ENCODE measurements around the gene CEND1.

Gene CEND1

DNA sequence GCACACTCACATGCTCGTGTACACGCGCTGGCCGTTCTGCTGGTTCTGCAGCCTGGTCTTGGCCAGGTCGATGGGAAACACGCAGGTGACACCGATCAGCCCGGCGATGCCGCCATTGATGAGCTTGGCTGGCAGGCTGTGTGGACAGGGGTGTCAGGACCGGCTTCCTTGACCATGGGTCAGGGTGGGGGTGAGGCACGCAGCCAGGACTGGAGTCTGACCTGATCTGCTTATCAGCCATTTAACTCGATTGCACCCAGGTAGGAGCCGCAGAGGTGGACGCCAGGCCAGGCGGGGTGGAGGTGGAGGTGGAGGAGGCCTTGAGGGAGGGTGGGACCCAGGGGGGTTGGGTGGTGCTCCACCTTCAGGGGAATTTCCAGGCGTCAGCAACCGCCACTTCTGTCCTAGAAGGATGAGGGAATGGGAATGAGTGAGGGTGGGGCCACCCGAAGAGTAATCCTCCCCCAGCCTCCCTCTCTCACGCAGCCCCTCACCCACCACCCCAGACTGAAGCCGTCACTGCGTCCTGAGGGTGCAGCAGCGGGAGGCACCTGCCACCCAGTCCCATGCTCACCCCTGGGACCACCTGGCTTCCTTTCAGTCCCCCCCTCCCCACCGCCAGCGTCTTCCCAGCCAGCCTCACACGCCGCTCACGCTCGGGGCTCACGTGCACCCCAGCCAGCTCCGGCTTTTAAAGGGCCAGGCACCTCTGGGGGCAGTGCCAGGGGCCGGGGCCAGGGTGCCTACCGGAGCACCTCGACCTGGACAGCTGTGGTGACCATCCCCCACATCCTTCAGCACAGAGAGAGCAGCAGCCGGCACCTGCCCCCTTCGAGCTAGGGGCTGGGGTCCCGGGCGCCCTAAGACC is 5.1 kb upstream of the CEND1 start:
- no peak for DNase-seq (ENCODE audit: low spot score)

DNA sequence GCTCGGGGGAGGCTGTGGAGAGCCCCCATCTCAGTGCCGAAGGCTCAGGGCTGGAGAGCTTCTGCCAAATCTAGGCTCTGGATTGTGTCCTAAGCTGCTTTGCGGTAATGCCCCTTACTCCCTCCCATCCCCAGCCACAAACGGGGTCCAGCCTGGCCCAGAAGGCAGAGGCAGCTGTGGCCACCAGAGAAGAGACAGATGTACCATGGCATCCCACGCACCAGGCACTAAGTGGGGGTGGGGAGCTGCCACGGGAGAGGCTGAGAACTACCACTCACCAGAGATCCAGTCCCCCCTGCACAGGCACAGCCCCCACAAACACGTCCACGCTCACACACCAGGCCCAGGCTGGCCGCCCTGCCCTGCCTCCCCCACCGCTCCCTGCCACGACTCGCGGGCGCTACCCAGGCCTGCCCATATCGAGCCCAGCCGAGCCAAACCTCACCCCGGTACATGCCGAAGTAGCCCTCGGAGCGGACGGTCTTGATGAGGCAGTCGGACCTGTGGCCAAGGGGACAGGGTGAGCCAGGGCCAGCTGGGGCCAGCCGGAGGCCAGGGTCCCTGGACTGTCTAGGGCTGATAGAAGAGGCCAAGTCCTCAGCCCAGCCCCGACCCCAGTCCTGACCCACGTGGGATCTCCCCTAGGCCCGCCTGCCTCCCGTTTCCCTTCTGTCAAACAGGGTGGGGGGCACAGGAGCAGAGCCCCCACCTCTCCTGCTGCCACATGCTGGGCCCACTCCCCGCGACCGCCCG is 4.3 kb upstream of the CEND1 start:
- no peak for DNase-seq (ENCODE audit: low spot score)

DNA sequence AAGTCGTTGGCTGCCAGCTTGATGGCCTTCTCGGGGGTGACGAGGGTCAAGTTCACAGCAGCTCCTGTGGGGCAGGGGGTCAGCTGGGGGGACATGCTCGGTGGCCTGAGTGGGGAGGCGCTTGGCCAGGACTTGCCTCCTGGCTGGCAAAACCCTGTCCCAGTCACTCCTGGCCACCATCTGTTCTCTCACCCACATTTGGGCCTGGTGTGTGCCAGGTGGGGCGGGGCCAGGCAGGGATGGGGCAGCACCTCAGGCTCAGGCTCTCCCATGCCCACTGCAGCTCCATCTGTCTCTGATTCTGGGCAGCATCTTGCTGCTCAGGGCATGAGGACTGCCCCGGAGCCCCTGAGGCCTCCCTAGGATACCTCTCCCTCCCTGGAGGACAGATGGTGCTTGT is 3.7 kb upstream of the CEND1 start:
- DNase-seq (ENCODE audit: low spot score) = no peak

DNA sequence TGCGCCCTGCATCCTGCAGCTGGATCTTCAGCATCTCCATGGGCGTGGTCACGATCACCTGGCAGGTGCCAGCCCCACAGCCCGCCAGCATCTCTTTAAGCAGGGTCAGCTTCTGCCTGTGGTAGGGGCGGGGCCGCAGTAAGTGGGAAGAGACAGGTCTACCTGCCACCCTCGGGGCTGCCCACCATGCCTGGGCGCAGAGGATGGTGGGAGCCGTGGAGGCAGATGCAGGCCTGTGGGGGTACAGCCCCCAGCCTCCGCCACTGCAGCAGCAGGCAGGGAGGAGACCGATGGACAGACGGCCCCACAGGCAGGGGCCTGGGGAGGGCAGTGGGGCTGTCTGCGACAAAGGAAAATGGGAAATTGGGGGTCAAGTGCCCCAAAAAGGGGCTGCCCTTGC is 3.0 kb upstream of the CEND1 start:
- no peak for DNase-seq (ENCODE audit: low spot score)

DNA sequence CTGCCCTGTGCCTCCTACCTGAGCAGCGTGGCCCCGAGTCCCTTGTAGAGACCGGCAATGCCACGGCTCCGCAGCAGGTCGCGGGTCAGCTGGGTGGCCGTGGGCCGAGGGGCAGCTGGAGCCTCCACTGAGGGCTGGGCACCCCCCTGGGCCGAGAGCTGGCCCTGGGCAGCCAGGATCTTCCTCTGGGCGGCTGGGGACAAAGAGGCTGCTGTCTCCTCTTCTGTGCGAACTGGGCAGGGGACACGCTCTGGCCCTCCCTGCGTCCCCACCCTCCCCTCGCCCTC is 2.6 kb upstream of the CEND1 start:
- DNase-seq (ENCODE audit: low spot score) = no peak

DNA sequence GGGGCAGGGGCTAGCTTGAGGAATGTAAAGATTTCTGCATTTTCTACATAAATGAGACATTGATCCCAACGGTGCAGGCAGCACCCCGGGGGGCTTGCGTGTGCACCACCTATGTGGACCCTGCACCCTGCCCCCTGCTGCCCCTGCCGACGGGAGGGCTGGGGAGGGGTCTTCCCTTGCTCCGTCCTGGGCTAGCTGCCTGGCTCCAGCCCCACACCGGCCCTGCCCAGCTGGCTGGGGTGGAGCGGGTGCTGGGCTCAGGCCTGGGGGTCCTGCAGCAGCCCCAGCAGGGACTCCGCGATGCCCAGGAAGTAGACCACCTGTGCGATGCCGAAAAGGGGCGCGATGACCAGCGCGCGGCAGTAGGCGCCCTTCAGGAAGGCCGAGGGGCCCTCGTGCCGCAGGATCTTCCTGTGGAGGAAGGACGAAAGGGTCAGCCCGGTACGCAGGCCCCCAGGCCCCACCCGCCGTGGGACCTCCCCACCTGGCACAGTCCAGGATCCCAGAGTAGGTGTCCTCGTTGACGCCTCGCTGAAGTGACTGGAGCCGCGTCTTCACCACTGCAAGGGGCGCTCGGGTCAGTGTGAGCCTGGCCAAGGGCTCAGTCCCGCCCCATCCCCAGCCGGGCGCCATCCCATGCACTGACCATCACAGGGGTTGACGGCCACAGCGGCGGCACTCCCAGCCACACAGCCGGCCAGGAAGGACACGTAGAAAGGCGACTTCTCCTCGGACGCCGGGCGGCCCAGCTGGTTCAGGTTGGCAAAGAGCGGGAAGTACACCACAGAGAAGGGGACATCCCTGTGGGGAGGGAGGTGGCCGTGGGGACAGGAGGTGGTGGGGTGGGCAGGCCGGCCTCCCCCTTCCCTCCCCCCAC is 2.0 kb upstream of the CEND1 start:
- no peak for DNase-seq (ENCODE audit: low spot score)

DNA sequence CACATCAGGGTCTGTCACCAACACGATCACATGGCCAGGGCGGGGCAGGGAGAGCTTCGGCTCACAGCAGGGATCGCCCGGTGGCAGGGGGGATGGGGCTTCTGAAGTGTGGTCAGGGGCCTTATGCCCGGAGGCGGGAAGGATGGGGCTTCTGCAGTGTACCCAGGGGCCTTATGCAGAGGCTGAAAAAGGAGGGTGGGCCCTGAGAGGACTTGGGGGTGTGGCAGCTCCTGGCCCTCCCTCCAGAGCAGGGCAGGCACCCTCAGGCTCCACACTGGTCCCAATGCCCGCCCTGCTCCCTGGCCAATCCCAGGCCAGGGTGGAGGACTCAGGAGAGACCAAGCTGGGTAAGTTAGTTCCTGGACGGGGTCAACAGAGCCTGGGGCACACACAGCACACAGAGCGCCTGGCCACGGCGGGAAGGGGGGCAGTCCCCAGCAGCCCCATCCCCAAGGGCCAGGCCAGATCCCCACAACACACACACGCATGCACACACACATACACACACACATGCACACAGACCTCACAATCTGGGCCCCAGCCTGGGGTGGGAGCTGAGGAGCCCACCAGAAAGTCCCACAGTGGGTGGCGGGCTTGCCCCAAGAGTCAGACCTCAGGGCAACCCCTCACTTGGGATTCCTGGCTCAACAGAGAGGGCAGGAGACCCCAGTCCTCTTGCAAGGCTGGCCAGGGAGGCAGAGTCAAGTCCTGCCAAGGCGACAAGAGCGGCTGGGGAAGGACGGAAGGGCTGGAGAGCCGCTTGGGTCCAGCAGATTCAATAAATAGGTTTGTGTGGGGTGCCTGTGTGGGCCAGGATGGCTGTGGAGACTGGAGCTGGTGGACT is 1.1 kb upstream of the CEND1 start:
- no peak for DNase-seq (ENCODE audit: low spot score)

DNA sequence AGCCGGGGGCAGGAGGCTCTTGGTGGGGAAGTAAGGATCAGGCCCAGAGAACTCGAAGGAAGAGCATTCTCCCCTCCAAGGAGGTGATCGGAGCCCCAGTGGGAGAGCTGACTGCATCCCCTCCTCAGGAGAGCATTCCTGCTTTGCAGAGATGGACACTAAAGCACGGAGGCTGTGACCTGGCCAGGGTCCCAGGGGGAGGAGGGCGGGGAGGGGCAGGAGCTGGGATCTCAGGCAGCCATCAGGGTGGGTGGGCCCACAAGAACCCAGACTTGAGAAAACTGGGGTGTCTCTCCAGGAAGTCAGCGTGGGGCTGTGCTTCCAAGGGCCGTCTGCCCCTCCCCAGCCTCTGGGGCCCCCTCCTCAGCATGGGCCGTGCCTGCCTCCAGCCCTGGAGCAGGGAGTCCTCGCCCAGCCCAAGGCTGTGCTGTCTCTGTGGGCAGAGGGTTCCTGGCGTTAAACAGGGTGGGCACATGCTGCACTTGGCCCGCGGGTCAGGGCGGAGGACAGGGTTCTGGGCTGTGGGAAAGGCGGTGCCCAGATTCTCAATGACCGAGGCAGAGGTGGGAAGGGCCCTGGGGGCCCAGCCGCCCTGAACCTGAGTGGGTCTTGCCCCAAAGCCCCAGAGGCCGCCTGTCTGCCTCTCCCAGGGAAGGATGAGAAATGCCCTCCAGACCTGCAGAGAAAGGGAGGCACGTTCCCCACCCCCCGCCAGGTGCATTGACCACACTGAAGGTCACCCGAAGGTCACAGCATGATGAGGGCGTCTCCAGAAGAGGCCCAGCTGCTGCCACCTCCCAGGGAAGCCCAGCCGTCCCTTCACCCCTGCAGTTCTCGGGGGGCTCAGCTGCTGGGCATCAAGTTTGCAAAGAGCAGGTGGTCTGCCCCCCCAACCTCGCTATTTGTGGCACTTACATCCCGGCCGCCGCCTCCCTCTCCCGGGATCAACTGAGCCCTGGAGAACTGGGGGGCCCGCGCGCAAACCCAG is 643 bp downstream of the CEND1 start:
- no peak for DNase-seq (ENCODE audit: low spot score)

DNA sequence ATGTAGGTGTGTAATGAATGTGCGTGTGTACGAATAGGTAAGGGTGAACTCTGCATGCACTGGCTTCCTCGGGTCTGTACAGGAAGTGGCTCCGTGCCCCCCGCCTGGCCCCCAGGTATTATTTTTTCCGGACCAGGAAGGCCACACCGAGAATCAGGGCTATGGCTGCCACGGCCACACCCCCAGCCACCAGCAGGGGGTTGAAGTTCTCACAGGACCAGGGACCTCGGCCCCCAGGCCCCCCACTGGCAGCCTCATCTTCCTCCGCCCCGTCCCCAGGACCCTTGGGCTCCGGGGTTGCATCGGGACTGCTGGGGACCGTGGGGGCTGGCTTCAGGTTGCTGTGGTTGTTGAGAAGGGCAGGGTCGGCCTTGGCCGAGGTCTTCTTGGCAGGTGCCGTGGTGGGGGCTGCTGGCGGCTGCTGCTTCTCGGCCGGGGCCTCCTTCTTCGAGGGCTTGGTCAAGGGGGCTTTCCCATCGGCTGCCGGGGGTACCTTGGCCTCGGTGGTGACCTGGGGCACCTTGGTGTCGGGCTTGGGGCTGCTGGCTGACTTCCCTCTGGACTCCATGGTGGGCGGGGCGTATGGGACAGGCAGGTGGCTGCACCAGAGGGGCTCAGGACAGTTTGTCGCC is 1.8 kb downstream of the CEND1 start:
- no peak for DNase-seq (ENCODE audit: low spot score)

DNA sequence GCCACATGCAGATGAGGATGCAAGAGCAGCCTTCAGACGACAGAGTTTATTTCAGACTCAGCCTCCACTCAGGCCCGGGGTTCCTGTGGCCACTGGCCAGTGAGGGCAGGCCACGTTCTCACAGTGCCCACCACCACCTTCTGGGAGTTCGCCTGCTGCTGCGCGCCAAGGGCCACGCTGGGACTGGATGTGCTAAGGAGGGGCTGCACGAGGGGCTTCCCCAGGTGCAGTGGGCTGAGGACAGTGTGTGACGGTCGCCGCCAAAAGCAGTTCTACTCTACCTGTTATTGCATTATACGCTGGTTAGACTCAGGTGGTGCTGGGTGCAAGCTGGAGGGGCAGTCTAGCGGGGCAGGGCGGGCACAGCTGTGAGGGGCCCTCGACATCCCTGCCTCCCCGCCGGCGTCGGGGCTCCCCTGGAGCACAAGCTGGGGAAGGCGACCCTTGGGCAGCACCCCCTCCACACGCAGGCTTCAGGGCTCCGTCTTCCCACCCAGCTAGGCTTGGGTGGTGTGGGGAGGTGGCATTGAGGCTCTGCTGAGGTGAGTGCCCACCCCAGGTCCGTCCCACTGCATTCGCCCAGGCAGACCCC is 2.7 kb downstream of the CEND1 start:
- no peak for DNase-seq (ENCODE audit: low spot score)

DNA sequence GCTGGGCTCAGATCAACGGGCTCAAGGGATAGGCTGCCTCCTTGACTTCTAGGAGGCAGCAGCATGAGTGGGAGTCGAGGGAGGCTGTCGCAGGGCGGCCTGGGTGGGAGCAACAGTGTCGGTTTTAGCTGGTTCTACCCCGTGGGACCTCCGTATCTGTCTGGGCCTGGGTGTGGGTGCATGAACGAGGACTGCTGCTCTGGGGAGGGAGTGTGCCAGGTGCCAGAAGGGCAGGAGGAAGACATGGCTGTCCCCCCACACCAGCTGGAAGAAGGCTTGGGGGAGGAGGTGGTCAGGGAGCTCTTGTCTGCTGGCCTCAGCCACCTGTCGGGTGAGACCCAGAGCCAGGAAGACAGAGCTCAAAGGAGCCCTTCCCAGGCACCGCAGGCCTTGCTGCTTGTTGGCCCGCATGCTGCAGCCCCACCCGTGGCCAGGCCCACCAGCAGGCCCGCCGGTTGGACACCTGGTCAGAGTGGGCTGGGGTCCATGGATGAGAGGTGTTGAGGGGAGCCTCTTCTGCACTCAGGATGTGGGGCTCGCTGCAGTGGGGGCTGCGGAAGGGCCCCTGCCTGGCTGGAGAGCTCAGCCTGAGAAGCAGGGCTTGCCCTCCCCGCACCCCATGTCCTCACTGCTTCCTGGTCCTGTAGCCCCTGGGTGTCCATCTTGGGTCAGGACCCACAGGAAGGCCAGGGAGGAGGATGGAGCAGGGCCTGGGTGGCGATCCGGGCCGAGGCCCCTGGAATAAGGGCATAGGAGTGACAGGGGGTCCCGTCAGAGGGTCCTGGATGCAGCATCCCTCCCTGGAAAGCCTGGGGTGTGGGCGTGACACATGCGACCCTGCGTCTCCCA is 3.4 kb downstream of the CEND1 start:
- no peak for DNase-seq (ENCODE audit: low spot score)

DNA sequence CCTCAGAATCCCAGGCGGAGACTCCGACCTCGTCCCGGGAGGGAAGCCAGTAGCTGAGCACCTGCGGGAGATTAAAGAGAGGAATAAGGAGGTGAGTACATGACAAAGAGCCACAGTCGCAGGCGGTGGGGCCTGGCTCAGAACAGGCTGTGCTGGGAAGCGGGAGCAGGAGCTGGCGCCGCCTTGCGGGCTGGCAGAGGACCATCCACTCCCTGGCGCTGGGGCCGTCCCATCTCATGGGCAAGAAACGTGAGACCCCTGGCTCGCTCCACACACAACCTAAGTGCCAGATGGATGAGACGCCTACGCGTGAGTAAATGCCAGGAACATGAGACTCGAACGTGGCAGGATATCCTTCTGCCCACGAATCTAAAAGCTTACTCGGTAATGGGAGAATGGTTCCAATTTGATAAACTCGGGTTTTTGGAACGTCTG is 6.3 kb downstream of the CEND1 start:
- DNase-seq (ENCODE audit: low spot score) = peak; percentile 92

DNA sequence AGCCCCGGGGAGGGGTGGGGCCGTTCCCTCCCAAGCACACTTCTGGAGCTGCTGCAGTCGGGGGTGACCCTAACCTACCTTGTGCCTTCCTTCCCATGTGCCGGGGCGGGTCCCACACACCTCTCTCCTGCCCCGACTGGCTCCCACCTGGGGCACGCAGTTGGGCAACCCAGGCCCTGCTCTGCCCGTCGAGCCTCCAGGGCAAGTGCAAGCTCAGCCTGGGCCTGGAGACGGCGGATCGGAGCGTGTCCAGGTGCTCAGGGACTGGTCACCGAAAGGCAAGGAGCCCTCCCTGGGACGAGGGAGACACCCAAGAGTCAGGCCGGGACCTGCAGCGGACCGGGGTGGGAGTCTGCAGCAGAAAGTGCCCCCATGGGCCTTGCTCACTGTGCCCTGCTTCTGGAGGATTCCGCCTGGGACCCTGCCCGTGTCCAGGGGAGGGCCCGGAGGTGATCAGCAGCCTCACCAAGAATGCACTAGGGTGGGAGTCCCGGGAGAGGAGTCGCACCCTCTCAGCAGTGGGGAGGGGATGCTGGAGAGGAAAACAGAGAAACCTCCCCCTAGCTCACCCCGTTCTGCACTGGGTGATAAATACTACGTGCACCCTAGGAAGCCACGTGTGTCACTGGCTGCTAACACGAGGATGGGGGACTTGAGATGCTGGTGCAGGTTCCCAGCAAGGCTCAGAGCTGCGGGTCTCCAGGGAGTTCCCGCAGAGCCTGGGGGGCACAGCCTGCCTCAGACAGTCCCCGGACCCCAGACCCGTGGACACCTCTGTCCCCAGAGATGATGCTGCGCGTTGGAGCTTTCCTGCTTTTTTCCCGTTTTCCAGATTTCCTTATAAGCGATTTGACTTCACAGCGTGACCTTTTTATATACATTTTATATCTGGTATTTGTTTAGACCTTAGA is 7.4 kb downstream of the CEND1 start:
- no peak for DNase-seq (ENCODE audit: low spot score)

DNA sequence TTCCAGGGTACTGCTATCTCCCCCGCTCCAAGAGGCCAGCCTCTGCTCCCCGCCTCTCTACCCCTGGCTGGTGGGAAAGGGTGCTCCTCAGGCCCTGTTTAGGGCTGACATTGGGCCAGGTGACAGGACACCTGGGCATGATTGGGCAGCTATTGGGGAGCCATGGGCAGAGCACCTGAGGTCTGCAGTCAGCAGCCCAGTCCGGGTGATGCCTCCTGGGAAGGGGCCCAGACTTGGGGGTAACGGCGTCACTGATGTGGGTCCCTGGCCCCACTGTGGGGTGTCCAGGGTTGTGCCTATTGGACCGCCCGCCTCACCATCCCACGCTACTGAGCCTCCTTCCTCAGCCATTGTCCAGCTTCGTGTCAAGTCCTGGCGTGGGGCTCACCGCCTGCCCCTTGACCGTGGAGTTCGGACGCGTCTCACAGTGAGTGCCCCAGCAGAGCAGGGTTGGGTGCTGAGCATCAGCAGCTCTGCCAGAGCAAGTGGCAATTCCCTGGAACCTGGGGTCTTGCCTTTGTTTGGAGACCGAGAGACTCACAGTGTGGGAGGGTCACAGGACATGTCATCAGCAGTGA is 9.8 kb downstream of the CEND1 start:
- no peak for DNase-seq (ENCODE audit: low spot score)

DNA sequence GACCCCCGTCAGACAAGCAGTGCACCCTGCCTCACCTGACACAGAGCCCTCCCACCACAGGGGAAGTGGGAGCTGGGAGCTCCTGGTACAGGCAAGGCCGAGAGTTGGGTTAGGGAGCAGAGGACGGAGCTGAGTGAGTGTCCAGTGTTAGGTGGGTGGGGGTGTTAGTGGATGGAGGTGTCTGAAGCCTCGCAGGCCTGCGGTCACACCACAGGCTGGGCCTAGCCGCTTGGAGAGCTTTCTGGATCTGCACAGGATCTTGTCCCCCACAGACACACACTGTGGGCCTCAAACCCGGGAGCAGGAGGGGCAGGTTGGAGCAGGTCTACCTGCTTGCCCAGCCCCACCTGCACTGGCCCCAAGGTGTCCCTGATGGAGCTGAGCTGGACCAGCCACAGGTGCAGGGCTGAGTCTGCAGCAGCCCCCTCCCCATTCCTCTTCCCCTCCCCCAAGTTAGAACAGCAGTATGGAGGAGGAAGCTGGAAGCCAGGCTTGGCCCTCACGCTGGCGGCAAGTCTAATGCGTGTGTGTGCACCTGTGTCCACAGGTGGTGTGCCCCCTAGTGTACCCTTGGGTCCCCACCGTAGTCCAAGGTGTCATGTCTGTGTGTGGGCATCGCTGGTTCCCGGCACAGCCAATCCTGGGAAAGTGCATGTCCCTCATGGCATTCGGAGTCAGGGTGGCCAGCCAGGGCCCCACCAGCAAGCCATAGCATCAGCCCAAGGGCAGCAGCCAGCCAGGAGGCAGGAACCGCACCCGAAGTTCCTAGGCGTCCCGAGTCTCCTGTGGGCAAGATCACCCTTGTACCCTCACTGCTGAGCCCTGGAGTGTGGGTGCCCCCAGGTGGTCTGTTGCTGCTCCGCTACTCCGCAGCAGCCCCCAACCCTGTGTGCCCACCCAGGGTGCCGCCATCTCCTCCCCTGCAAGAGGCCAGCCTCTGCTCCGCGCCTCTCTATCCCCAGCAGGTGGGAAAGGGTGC is 10.6 kb downstream of the CEND1 start:
- no peak for DNase-seq (ENCODE audit: low spot score)
